GM10266 (cell line): ENCODE data around the gene DHX38.

Experiments used
- DNase-seq: peaks from one replicate; pipeline ENCODE4 v3.0.0; 2012; ENCODE audit errors: extremely low spot score
- TF ChIP-seq, protein P1 (sequence below): IDR thresholded peaks from 2 replicates; pipeline ENCODE4 v1.5.1; 2012; ENCODE audit warnings: mild to moderate bottlenecking, low read depth; ENCODE audit not compliant: control insufficient read depth, insufficient read depth; ENCODE audit errors: missing control alignments

DHX38 gene

DNA sequence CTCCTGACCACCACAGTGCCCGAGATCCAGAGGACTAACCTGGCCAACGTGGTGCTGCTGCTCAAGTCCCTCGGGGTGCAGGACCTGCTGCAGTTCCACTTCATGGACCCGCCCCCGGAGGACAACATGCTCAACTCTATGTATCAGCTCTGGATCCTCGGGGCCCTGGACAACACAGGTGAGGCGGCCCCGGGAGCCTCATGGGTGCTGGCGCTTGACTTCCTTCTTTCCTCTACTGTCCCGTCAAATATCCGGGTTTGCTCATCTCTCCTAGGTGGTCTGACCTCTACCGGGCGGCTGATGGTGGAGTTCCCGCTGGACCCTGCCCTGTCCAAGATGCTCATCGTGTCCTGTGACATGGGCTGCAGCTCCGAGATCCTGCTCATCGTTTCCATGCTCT lies 13.7 kb downstream of the DHX38 start:
- TF ChIP-seq, protein P1, sequence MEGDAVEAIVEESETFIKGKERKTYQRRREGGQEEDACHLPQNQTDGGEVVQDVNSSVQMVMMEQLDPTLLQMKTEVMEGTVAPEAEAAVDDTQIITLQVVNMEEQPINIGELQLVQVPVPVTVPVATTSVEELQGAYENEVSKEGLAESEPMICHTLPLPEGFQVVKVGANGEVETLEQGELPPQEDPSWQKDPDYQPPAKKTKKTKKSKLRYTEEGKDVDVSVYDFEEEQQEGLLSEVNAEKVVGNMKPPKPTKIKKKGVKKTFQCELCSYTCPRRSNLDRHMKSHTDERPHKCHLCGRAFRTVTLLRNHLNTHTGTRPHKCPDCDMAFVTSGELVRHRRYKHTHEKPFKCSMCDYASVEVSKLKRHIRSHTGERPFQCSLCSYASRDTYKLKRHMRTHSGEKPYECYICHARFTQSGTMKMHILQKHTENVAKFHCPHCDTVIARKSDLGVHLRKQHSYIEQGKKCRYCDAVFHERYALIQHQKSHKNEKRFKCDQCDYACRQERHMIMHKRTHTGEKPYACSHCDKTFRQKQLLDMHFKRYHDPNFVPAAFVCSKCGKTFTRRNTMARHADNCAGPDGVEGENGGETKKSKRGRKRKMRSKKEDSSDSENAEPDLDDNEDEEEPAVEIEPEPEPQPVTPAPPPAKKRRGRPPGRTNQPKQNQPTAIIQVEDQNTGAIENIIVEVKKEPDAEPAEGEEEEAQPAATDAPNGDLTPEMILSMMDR: no peak
- DNase-seq: no peak

DNA sequence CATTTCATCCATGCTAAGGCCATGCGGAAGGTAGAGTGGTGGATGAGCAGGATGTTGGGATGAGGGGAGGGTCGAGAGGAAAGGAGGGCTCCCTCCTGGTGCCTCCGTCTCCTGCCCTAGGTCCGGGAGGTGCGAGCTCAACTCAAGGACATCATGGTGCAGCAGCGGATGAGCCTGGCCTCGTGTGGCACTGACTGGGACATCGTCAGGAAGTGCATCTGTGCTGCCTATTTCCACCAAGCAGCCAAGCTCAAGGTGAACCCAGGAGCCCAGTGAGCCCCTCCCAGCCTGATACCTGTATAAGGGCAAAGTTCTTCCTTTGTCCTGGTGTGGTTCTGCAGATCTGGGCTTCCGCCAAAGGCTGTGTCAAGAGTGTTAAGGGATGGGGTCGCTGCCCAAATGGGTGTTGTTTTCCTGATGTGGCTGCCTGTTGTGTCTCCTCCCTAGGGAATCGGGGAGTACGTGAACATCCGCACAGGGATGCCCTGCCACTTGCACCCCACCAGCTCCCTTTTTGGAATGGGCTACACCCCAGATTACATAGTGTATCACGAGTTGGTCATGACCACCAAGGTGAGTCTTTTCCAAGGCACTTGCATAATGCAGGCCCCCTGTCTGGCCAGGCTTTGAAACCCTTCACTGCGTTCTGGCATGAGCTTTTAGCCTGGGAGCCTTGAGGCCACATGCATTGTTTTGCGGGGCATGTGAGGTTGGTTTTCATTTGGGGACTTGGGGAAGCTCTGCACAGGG lies 14.9 kb downstream of the DHX38 start:
- DNase-seq: no peak
- TF ChIP-seq, protein P1: no peak

DNA sequence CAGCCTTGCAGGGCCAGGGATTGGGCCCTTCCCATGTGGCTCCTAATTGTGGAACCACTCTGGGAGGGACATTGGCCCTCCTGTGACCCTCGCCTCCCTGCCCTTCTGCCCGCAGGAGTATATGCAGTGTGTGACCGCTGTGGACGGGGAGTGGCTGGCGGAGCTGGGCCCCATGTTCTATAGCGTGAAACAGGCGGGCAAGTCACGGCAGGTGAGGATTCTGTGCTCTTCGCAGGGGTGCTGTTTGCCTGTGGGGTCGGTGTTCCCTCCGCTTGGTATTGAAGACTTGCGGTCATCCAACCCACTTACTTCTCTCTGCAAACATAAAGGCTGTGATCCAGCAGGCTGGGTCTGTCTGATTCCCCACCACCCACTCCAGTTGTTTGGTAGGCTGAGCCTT lies 15.7 kb downstream of the DHX38 start:
- DNase-seq: no peak
- TF ChIP-seq, protein P1: no peak

DNA sequence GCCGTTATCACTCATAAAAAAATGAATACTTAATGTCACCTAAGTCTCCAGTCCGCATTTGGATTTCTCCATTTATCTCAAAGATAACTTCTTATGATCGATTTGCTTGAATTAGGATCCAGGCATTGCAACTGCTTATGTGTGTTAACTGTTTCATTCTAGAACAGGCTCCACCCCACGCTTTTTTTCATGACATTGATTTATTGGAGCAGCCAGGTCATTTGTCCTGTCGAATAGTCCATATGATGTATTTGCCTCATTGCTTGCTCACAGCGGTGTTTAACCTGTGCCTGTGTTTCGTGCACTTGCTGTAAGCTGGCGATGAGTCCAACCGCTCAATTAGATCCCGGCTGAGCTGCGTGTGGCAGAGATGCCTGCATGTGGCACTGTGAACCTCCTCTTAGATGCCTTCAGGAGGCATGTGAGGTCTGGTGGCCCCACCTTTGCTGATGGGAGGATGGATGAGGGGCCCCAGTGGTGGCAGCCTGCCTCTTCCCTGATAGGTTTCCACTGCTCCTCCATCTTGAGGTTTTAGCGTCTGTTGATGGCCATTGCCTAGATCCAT lies 16.4 kb downstream of the DHX38 start:
- TF ChIP-seq, protein P1: no peak
- DNase-seq: no peak

DNA sequence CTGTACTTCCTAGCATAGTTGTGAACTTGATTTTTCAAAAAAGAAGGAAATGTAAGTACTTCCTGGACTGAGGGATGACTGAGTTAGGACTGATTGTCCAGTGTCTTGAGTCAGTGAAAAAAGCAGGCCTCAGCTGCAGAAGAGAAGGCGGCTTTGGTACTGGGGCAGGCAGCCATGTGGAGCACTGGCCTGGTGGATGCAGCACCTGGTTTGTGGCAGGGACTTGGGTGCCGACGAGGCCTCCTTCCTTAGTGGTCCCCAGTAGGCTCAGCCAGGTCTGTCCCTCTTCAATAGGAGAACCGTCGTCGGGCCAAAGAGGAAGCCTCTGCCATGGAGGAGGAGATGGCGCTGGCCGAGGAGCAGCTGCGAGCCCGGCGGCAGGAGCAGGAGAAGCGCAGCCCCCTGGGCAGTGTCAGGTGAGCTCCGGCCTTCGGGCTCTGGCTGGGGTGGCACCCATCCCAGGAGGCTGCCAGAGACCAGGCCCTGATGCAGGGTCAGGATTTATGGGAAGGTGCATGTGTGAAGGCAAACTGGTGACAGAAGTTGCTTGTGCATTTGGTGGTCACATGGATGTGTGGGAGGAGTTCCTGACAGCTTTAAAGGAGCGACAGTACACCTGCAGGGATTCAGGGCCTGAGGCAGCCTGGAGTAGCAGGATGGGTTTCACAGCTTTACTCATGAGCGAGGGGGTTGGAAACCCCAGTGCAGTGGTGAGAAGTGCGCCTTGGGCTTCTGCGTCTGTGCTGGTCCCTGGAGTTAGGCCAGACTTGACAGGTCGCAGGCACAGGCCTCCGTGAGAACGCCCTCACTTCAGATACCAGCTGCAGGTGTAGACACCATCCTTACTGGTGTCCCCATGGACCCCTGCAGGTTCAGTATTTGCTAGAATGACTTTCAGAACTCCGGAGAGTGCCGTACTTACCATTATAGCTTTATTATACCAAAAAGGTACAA lies 17.3 kb downstream of the DHX38 start:
- TF ChIP-seq, protein P1: no peak
- no peak for DNase-seq

DNA sequence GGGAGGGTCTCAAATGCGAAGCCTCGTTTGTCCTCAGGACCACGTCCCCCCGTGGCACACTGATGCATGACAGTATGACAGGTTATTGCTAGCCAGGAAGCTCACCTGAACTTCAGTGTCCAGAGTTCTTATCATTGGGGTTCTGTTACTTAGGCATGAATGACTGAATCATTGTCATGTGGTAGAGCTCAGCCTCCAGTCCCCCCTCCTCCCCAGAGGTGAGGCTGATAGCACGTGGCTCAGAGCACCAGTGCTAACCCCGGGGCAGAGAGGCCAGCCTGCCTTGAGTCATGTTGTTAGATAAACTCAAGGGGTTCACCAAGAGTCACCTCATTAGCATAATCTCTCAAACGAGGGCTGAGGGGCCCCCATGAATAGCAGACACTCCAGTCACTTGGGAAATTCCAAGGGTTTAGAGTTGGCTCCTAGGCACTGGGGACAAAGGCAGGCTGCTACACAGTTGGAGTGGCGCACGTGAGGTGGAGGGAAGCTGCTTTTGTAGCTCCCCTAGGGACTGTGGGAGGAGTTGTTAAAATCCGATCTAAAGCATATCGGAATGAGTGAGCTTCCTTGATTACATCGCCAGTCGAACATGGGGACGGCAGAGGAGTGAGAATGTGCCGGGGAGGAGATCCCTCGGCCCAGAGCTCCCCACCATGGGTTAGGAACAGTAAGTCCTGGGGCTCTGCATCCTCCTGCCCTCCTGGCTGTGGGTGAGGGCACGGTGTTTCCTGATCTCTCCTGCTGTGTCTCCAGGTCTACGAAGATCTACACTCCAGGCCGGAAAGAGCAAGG lies 18.2 kb downstream of the DHX38 start:
- DNase-seq: no peak
- TF ChIP-seq, protein P1: no peak
